Measurements from ENCODE around the gene CTIF.

The CTIF gene

GRCh38 chr18:48554610-48555400 lies 16.0 kb downstream of the CTIF start:
- Mint-ChIP-seq H3K4me1 (ENCODE audit: low read depth) (no peaks in the 10 kb centered on the region), H3K27me3 (peaks cover 3% of the 10 kb centered on the region), H3K27ac (no peak overlapping the region)

GRCh38 chr18:48555465-48555995 lies 16.7 kb downstream of the CTIF start:
- no peak overlapping the region for H3K4me3 Mint-ChIP-seq
- H3K36me3 Mint-ChIP-seq (ENCODE audit: low read depth), result no peaks in the 10 kb centered on the region
- no peak overlapping the region for H3K27ac Mint-ChIP-seq
- no peaks in the 10 kb centered on the region for H3K4me1 Mint-ChIP-seq (ENCODE audit: low read depth)
- H3K27me3 Mint-ChIP-seq, result peaks cover 3% of the 10 kb centered on the region
- H3K9me3 Mint-ChIP-seq, result no peaks in the 10 kb centered on the region

More at GRCh38 chr18:48554610-48555400, 16.0 kb downstream of the CTIF start:
- Mint-ChIP-seq H3K36me3 (ENCODE audit: low read depth) (no peaks in the 10 kb centered on the region), H3K4me3 (no peak overlapping the region), H3K9me3 (no peaks in the 10 kb centered on the region)

GRCh38 chr18:48557640-48558174 lies 18.9 kb downstream of the CTIF start:
- peaks cover 3% of the 10 kb centered on the region for H3K27me3 Mint-ChIP-seq
- H3K36me3 Mint-ChIP-seq (ENCODE audit: low read depth), result no peaks in the 10 kb centered on the region
- no peaks in the 10 kb centered on the region for H3K4me1 Mint-ChIP-seq (ENCODE audit: low read depth)
- no peaks in the 10 kb centered on the region for H3K9me3 Mint-ChIP-seq
- H3K27ac Mint-ChIP-seq, result no peak overlapping the region
- no peak overlapping the region for H3K4me3 Mint-ChIP-seq

GRCh38 chr18:48558248-48558647 lies 19.4 kb downstream of the CTIF start:
- Mint-ChIP-seq H3K9me3 (no peaks in the 10 kb centered on the region), H3K4me1 (ENCODE audit: low read depth) (no peaks in the 10 kb centered on the region), H3K36me3 (ENCODE audit: low read depth) (no peaks in the 10 kb centered on the region), H3K4me3 (no peak overlapping the region), H3K27me3 (peaks cover 3% of the 10 kb centered on the region), H3K27ac (no peak overlapping the region)

- no peaks in the 10 kb centered on the region for H3K9me3 Mint-ChIP-seq
- H3K27ac Mint-ChIP-seq, result no peak overlapping the region
- peaks cover 3% of the 10 kb centered on the region for H3K27me3 Mint-ChIP-seq
- H3K4me1 Mint-ChIP-seq (ENCODE audit: low read depth), result no peaks in the 10 kb centered on the region
- H3K4me3 Mint-ChIP-seq, result no peak overlapping the region
- H3K36me3 Mint-ChIP-seq (ENCODE audit: low read depth), result no peaks in the 10 kb centered on the region
Measured at GRCh38 chr18:48560491-48560890, 21.7 kb downstream of the CTIF start.

- H3K27me3 Mint-ChIP-seq, result peaks cover 3% of the 10 kb centered on the region
- no peaks in the 10 kb centered on the region for H3K4me1 Mint-ChIP-seq (ENCODE audit: low read depth)
- H3K4me3 Mint-ChIP-seq, result no peak overlapping the region
- H3K36me3 Mint-ChIP-seq (ENCODE audit: low read depth), result no peaks in the 10 kb centered on the region
- no peaks in the 10 kb centered on the region for H3K9me3 Mint-ChIP-seq
- no peak overlapping the region for H3K27ac Mint-ChIP-seq
Measured at GRCh38 chr18:48562075-48562474, 23.2 kb downstream of the CTIF start.

- Mint-ChIP-seq H3K27ac (no peak overlapping the region), H3K27me3 (peaks cover 3% of the 10 kb centered on the region), H3K9me3 (no peaks in the 10 kb centered on the region)
Measured at GRCh38 chr18:48563027-48563426, 24.2 kb downstream of the CTIF start.

GRCh38 chr18:48564139-48564538 lies 25.3 kb downstream of the CTIF start:
- Mint-ChIP-seq H3K9me3 (no peaks in the 10 kb centered on the region), H3K4me1 (ENCODE audit: low read depth) (no peaks in the 10 kb centered on the region), H3K27me3 (peaks cover 3% of the 10 kb centered on the region), H3K4me3 (no peak overlapping the region), H3K36me3 (ENCODE audit: low read depth) (no peaks in the 10 kb centered on the region), H3K27ac (no peak overlapping the region)

More at GRCh38 chr18:48563027-48563426, 24.2 kb downstream of the CTIF start:
- H3K4me3 Mint-ChIP-seq, result no peak overlapping the region
- H3K36me3 Mint-ChIP-seq (ENCODE audit: low read depth), result no peaks in the 10 kb centered on the region
- H3K4me1 Mint-ChIP-seq (ENCODE audit: low read depth), result no peaks in the 10 kb centered on the region

GRCh38 chr18:48565105-48565504 lies 26.3 kb downstream of the CTIF start:
- H3K4me3 Mint-ChIP-seq, result no peak overlapping the region
- H3K27ac Mint-ChIP-seq, result no peak overlapping the region
- H3K36me3 Mint-ChIP-seq (ENCODE audit: low read depth), result no peaks in the 10 kb centered on the region
- H3K27me3 Mint-ChIP-seq, result no peaks in the 10 kb centered on the region
- no peaks in the 10 kb centered on the region for H3K4me1 Mint-ChIP-seq (ENCODE audit: low read depth)
- H3K9me3 Mint-ChIP-seq, result no peaks in the 10 kb centered on the region

GRCh38 chr18:48566589-48566988 lies 27.8 kb downstream of the CTIF start:
- Mint-ChIP-seq H3K9me3 (no peaks in the 10 kb centered on the region), H3K36me3 (ENCODE audit: low read depth) (no peaks in the 10 kb centered on the region), H3K27ac (no peak overlapping the region), H3K4me3 (no peak overlapping the region), H3K27me3 (no peaks in the 10 kb centered on the region), H3K4me1 (ENCODE audit: low read depth) (no peaks in the 10 kb centered on the region)

GRCh38 chr18:48567388-48567787 lies 28.6 kb downstream of the CTIF start:
- Mint-ChIP-seq H3K27ac (no peak overlapping the region), H3K9me3 (no peaks in the 10 kb centered on the region), H3K4me3 (no peak overlapping the region), H3K4me1 (ENCODE audit: low read depth) (no peaks in the 10 kb centered on the region), H3K27me3 (no peaks in the 10 kb centered on the region), H3K36me3 (ENCODE audit: low read depth) (no peaks in the 10 kb centered on the region)

- no peaks in the 10 kb centered on the region for H3K27me3 Mint-ChIP-seq
- no peak overlapping the region for H3K27ac Mint-ChIP-seq
- no peak overlapping the region for H3K4me3 Mint-ChIP-seq
- no peaks in the 10 kb centered on the region for H3K9me3 Mint-ChIP-seq
- no peaks in the 10 kb centered on the region for H3K4me1 Mint-ChIP-seq (ENCODE audit: low read depth)
- no peaks in the 10 kb centered on the region for H3K36me3 Mint-ChIP-seq (ENCODE audit: low read depth)
Measured at GRCh38 chr18:48569139-48569914, 30.5 kb downstream of the CTIF start.

GRCh38 chr18:48569915-48570264 lies 31.1 kb downstream of the CTIF start:
- no peaks in the 10 kb centered on the region for H3K36me3 Mint-ChIP-seq (ENCODE audit: low read depth)
- no peak overlapping the region for H3K27ac Mint-ChIP-seq
- H3K9me3 Mint-ChIP-seq, result no peaks in the 10 kb centered on the region
- no peak overlapping the region for H3K4me3 Mint-ChIP-seq
- H3K4me1 Mint-ChIP-seq (ENCODE audit: low read depth), result no peaks in the 10 kb centered on the region
- no peaks in the 10 kb centered on the region for H3K27me3 Mint-ChIP-seq

- Mint-ChIP-seq H3K27ac (no peak overlapping the region), H3K4me3 (no peak overlapping the region), H3K9me3 (no peaks in the 10 kb centered on the region), H3K4me1 (ENCODE audit: low read depth) (no peaks in the 10 kb centered on the region), H3K36me3 (ENCODE audit: low read depth) (no peaks in the 10 kb centered on the region), H3K27me3 (no peaks in the 10 kb centered on the region)
Measured at GRCh38 chr18:48570313-48570712, 31.5 kb downstream of the CTIF start.

Measured in stimulated activated naive CD8-positive, alpha-beta T cell treated with anti-CD3 and anti-CD28 coated beads, Interleukin-15, Interleukin-2, amounts not matched to agents 100 ng/mL and 50 ng/mL, for 24 hours (primary cell).